ENCODE results near the gene PAM16.

Gene PAM16

GRCh38 chr16:4317532-4318450, 33.3 kb downstream of the PAM16 start:
- DNase-seq, result no peak

- no peak for DNase-seq
Observed at GRCh38 chr16:4316864-4317531, 34.1 kb downstream of the PAM16 start.

- DNase-seq, result no peak
Observed at GRCh38 chr16:4316108-4316863, 34.8 kb downstream of the PAM16 start.

GRCh38 chr16:4315186-4316107, 35.7 kb downstream of the PAM16 start, which contains the start of gene GLIS2:
Gene GLIS2 (plus strand): TSS chr16:4316067. CDS start chr16:4332281, 16,214 bp downstream.
- peak; percentile 80 for DNase-seq

GRCh38 chr16:4314532-4315185, 36.5 kb downstream of the PAM16 start:
- DNase-seq, result peak; percentile 51

GRCh38 chr16:4313563-4314531, 37.3 kb downstream of the PAM16 start:
- DNase-seq, result no peak

- peak; percentile 46 for DNase-seq
Observed at GRCh38 chr16:4309833-4310266, 41.3 kb downstream of the PAM16 start.

GRCh38 chr16:4309102-4309832, 41.9 kb downstream of the PAM16 start:
- DNase-seq, result no peak

GRCh38 chr16:4307215-4308037, 43.7 kb downstream of the PAM16 start:
- peak; percentile 95 for DNase-seq

GRCh38 chr16:4306470-4307214, 44.5 kb downstream of the PAM16 start:
- no peak for DNase-seq

GRCh38 chr16:4303973-4304372, 47.1 kb downstream of the PAM16 start:
- no peak for DNase-seq

GRCh38 chr16:4301968-4302367, 49.2 kb downstream of the PAM16 start:
- no peak for DNase-seq

- no peak for DNase-seq
Observed at GRCh38 chr16:4301177-4301576, 49.9 kb downstream of the PAM16 start.

GRCh38 chr16:4298761-4299522, 52.2 kb downstream of the PAM16 start:
- peak; percentile 97 for DNase-seq

GRCh38 chr16:4297480-4297879, 53.6 kb downstream of the PAM16 start:
- DNase-seq, result no peak

- no peak for DNase-seq
Observed at GRCh38 chr16:4295581-4295980, 55.5 kb downstream of the PAM16 start.

All from fibroblast of upper back skin (primary cell).